ENCODE data around the gene NKX1-1. TPM values are rescaled to one million over a fixed set of nuclear protein-coding genes. Genes with fewer than 3 reads are reported as not detected.

Gene NKX1-1
- total RNA-seq, 1 donor from 2014 or later, result not detected

- ATAC-seq (no peak), DNase-seq (ENCODE audit: low spot score) (no peak)
Observed at GRCh38 chr4:1417522-1418390, 11.5 kb upstream of the NKX1-1 start.

- ATAC-seq (no peak), DNase-seq (ENCODE audit: low spot score) (no peak)
Observed at GRCh38 chr4:1416948-1417260, 10.7 kb upstream of the NKX1-1 start.

DNA sequence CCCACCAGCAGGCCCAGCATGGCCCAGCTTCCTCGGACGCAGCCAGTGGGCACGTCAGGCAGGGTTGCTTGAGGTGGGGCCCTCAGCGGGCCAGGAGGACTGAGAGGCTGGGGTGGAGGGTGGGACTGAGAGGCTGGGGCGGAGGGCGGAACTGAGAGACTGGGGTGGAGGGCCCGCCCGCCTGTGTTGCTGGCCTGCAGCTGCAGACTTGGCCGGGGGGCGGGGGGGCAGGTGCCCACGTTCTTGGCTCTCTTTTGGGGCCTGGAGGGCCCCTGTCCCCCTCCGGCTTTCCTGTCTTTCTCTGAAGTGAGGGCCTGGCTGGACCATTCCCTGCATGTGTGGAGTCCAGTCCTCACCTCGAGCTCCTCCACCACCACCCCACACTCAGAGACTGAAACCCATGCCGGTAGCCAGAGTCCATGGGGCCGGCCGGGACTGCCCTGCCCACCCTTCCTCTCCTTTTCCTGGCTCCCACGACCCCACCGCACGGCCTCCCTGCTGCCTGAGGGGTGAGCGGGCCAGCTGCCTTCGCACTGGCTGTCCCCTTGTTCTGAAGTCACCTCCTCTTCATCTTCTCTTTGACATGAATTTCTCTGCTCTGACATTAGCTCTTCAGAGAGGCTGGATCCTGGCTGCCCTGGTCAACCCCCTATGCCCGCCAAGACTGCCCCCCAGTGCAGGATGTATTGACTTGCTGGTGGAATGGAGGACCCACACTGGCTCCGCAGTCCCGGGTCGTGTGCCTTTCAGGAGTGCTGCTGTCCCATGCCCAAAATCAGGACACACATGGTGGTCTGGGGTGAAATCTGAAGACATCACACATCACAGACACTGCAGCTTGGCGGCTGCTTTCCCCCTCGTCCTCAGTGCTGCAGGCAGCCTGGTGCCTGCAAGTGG lies 10.1 kb upstream of the NKX1-1 start:
- DNase-seq (ENCODE audit: low spot score) (no peak), ATAC-seq (no peak)

GRCh38 chr4:1415681-1415981 lies 9.4 kb upstream of the NKX1-1 start:
- ATAC-seq (no peak), DNase-seq (ENCODE audit: low spot score) (no peak)

GRCh38 chr4:1414831-1415680 lies 8.8 kb upstream of the NKX1-1 start:
- ATAC-seq (no peak), DNase-seq (ENCODE audit: low spot score) (no peak)

DNA sequence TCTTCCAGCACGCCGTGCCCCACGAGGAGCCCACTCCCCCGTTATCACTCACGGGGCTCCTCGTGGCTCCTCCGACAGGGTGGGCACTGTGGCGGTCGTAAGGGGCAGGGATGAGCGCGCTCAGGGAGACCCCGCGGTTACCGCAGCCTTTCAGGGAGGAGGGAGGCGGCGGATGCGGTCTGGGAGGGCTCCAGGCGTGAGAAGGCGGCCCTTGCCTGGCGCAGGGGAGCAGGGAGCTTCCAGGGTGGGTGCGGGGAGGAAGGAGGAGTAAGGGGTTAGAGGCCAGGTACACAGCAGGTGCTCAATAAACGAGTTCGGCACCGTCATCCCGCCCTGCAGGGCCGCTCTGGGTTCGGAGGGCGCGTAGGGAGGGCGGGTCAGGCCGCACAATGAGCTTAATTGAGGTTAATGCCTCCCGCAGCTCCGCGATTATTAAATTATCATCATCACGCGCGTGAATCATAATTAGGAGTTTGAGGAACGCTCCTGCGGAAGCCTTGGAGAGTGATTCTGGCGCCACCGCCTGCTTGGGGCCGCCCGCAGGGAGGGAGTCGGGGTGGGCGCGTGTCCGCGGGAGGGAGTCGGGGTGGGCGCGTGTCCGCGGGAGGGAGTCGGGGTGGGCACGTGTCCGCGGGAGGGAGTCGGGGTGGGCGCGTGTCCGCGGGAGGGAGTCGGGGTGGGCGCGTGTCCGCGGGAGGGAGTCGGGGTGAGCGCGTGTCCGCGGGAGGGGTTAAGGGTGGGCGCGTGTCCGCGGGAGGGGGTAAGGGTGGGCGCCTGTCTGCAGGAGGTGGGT lies 7.6 kb upstream of the NKX1-1 start:
- ATAC-seq, result no peak

DNA sequence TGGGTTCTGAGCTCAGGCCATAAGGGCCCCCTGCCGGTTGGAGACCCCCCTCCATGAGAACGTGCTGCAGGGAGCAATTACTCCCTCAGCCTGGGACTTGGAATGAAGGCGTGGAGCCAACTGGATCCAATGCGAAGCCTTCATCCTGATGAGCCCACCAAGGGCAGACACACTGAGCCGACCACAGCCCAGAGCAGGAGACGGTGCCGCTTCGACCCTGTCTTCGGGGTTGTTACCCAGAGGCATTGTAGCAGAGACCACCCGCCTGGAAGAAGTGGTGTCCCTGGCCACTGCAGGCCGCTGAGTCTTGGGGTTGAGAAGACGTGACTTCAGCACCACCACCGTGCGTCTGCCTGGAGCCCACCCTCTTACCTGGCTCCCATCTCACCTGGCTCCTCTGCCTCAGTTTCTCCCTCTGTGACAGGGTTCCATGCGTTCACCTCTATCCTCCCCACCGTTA lies 7.0 kb upstream of the NKX1-1 start:
- no peak for DNase-seq (ENCODE audit: low spot score)

More for the DNA sequence above, 7.6 kb upstream of the NKX1-1 start:
- no peak for DNase-seq (ENCODE audit: low spot score)

GRCh38 chr4:1412376-1413203 lies 6.3 kb upstream of the NKX1-1 start:
- no peak for DNase-seq (ENCODE audit: low spot score)
- no peak for ATAC-seq

More for the DNA sequence above, 7.0 kb upstream of the NKX1-1 start:
- no peak for ATAC-seq

DNA sequence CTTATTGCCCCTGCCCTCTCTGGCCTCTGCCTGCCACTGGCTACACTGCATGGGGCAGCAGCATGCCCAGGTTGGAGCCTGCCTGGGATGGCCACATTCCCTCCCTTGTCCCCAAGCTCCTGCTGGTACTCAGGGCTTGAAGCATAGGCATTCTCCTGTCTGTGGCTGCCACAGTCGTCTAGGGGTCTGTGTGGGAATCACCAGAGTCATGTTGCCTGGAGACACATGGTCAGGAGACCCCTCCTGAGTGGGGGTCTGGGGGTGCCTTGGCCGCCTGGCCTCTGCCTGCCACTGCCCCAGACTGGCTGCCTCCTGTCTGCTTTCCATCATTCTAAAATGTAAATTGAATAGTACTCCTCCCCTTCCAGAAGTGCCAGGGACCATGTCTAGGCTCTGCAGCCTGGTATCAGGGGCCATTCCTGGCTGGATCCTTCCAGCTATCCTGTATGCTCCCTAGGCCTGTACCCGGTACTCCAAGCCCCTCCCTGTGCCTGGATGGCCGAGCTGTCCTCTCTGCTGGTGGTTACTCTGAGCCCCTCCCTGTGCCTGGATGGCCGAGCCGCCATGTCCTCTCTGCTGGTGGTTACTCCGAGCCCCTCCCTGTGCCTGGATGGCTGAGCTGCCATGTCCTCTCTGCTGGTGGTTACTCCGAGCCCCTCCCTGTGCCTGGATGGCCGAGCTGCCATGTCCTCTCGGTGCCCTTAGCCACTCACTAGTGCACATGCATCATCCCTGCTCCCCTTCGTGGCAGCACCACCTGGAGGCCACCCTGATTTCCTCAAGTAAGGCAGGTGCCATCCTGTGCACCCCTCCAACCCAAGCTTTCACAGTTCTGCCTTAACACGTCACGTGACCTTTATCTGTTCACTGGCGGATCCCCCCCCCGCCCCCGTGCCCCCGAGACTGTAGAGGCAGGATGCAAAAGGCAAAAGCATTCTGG lies 5.5 kb upstream of the NKX1-1 start:
- DNase-seq (ENCODE audit: low spot score) (no peak), ATAC-seq (no peak)

GRCh38 chr4:1410491-1411325 lies 4.5 kb upstream of the NKX1-1 start:
- ATAC-seq, result peak; percentile 74
- DNase-seq (ENCODE audit: low spot score), result peak; percentile 43

- ATAC-seq (no peak), DNase-seq (ENCODE audit: low spot score) (no peak)
Observed at GRCh38 chr4:1409491-1410425, 3.5 kb upstream of the NKX1-1 start.

DNA sequence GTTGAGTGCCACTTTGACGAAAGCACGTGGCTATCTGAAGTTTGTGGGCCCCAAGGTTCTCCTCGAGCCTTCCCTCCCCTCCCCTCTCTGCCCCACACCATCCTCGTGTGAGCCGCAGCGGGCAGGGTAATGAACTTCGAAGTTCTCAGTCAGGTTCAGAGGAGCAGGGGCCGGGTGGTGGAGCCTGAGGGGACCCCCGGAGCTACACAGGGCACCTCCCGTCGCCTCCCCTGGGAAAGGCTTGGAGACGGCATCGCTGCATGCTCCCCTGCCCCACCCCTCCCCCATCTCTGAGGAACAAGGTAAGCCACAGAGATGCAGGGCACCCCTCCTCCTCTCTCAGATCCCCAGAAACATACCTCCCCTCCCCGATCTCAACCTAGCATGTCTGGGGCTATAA lies 2.8 kb upstream of the NKX1-1 start:
- ATAC-seq (no peak), DNase-seq (ENCODE audit: low spot score) (no peak)

GRCh38 chr4:1408418-1408817 lies 2.2 kb upstream of the NKX1-1 start:
- DNase-seq (ENCODE audit: low spot score) (no peak), ATAC-seq (no peak)

DNA sequence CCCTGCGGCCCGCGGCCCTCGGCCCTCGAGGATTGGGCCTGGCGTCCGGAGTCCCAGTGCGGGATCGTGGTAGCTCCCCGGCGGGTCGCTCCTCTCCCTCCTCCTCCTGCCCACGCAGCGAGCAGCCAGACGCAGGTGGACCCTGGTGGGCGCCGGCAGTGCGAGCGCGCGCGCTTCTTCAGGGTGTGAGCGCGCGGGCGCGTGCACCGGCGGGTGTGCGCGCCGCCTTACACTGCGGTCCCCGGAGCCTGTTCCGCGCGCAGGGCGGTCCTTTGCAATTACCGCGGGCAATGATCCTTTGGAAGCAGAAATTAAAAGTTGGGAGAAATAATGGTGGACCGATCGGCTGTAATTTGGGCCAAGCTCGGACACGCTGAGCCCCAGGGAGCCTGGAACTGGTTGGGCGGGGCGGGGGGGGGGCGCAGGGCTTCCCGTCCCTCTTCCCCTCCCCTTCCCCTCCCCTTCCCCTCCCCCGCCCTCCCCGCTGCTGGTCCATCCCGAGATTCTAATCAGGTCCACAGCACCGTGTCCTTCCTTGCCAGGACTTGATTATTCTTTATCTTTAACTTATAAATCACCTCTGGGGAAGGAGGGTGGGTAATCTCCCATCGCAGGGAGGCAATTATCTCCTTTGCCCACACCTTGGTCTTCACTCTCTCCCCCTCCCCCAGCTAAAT lies 1.6 kb upstream of the NKX1-1 start:
- no peak for DNase-seq (ENCODE audit: low spot score)
- ATAC-seq, result no peak

DNA sequence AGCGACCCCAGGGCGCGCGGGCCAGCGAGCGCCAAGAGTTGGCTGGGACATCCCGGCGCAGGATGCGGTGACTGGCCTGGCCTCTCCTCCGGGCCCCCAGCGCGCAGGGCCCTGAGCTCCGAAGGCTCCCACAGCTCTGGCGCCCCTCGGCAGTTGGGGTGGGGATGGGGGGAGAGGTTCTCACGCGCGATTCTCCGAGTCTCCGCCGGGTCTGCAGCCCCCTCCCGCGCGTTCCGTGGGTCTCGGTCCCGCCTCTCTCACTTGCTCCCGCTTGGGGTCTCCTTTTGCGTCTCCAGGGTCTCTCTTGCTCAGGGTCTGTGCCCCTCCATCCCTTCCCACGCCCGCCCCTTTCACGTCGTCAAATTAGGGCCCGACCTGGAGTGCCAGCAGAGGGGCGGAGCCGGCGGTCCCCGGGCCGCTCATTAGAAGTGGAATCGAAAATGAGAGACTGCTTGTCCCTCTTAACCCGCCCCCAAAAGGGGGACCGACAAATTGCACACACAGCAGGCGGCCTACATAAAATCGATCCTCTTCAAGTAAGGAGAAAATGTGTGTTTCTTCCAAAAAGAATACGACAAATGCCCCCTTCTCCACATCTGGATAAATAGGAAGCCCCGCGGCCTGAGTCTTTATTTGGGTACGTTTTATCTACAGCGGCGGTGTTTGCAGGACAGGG lies 877 bp upstream of the NKX1-1 start:
- ATAC-seq (no peak), DNase-seq (ENCODE audit: low spot score) (no peak)
